HepG2 (cell line): ENCODE data around the gene TSGA10IP. TPM values are rescaled to one million over a fixed set of nuclear protein-coding genes. Genes with fewer than 3 reads are reported as not detected.

Experiments used
- ATAC-seq: fragments of 200-7000 bp; cut with Tn5 transposase; 3 replicates; pipeline ENCODE4 v1.9.1; 2020; ENCODE audit warnings: mild to moderate bottlenecking, moderate library complexity
- BruUV-seq: library from RNA; stranded (reverse); fragments of 400-500 nt; replicated peaks from 2 replicates; lab custom pipeline; 2021; lab: Mats Ljungman, UMichigan
- CTCF ChIA-PET: fragments of 300-600 bp; formaldehyde crosslinking; extraction: SDS; loops from one replicate; lab custom pipeline; 2021; ENCODE audit warnings: low total read pairs, inconsistent platforms, low intra/inter-chr PET ratio; lab: Yijun Ruan, JAX
- POLR2A ChIA-PET: fragments of 350-600 bp; sonication (Branson Sonifier 250); formaldehyde crosslinking; loops from one replicate; lab custom pipeline; 2020; ENCODE audit warnings: antibody characterized with exemption, inconsistent platforms; lab: Yijun Ruan, JAX
- DNase-seq: peaks from one replicate; pipeline ENCODE4 v3.0.0-alpha.2; 2015; ENCODE audit warnings: low spot score
- FAIRE-seq: peaks from 3 replicates; lab custom pipeline; 2011; peaks lifted over from hg19 to GRCh38; lab: Jason Lieb, UNC
- H2AFZ ChIP-seq: one replicate; pipeline ENCODE4 v1.6.1; 2011; ENCODE audit warnings: low read length, inconsistent platforms
- H3K27ac ChIP-seq: fragments of 300-600 bp; 3 replicates; pipeline ENCODE4 v1.8.0; 2011; ENCODE audit warnings: mixed run types, mild to moderate bottlenecking, mixed read lengths, low read length, inconsistent platforms; ENCODE audit not compliant: insufficient read depth; ENCODE audit errors: extremely low read length
- H3K27me3 ChIP-seq, 2 experiments: fragments of 200-600 bp in 1 of 2; 2 replicates in 1 of 2; 3 replicates in 1 of 2; pipeline versions ENCODE4 v1.6.0 to v1.8.0; 2011; ENCODE audit warnings: low read length in 2 of 2, mild to moderate bottlenecking in 2 of 2, moderate library complexity in 2 of 2, inconsistent platforms in 1 of 2; ENCODE audit not compliant: insufficient read depth in 2 of 2, control insufficient read depth in 1 of 2
- H3K36me3 ChIP-seq, 2 experiments: fragments of 200-600 bp in 1 of 2; replicated peaks in 1 of 2; 2 replicates in 1 of 2; 3 replicates in 1 of 2; pipeline versions ENCODE4 v1.5.1 to v1.8.0; 2011; ENCODE audit warnings: low read length in 2 of 2, inconsistent platforms in 1 of 2; ENCODE audit not compliant: insufficient read depth in 2 of 2, control insufficient read depth in 1 of 2
- H3K4me1 ChIP-seq: 2 replicates; pipeline ENCODE4 v1.5.1; 2012; ENCODE audit warnings: low read length, inconsistent platforms; ENCODE audit not compliant: insufficient read depth
- H3K4me2 ChIP-seq: 2 replicates; pipeline ENCODE4 v1.6.0; 2011; ENCODE audit warnings: low read depth, low read length, inconsistent platforms
- H3K4me3 ChIP-seq, 3 experiments: fragments of 200-600 bp in 1 of 3; sonication (generic), shearing (Covaris generic) in 1 of 3; replicated peaks in 1 of 3; 2 replicates each; pipeline ENCODE4 v1.5.1; 2011 to 2016; ENCODE audit warnings: low read length in 3 of 3, inconsistent platforms in 2 of 3, low read depth in 2 of 3, mild to moderate bottlenecking in 2 of 3, control low read depth in 1 of 3, mixed read lengths in 1 of 3; ENCODE audit not compliant: insufficient read depth in 1 of 3
- H3K79me2 ChIP-seq: one replicate; pipeline ENCODE4 v1.6.1; 2011; ENCODE audit warnings: low read length, inconsistent platforms; ENCODE audit not compliant: insufficient read depth
- H3K9ac ChIP-seq: 2 replicates; pipeline ENCODE4 v1.6.0; 2011; ENCODE audit warnings: mild to moderate bottlenecking, low read depth, low read length, inconsistent platforms; ENCODE audit not compliant: insufficient read depth
- H3K9me3 ChIP-seq: 2 replicates; pipeline ENCODE4 v1.5.1; 2012; ENCODE audit warnings: mild to moderate bottlenecking, low read length
- H4K20me1 ChIP-seq: 2 replicates; pipeline ENCODE4 v1.6.0; 2011; ENCODE audit warnings: inconsistent platforms, mild to moderate bottlenecking, low read length, moderate library complexity; ENCODE audit not compliant: insufficient read depth
- AGO2 ChIP-seq: fragments of 200-400 bp; formaldehyde crosslinking; optimal IDR thresholded peaks from 2 replicates; pipeline ENCODE3; 2017; ENCODE audit warnings: mild to moderate bottlenecking, low read depth, low read length, moderate library complexity
- CBX5 ChIP-seq: sonication (generic); formaldehyde crosslinking; IDR thresholded peaks from 2 replicates; pipeline ENCODE4 v1.4.0; 2020; ENCODE audit warnings: missing genetic modification reagents, borderline replicate concordance
- CENPT ChIP-seq: sonication (generic); formaldehyde crosslinking; IDR thresholded peaks from 2 replicates; pipeline ENCODE4 v1.8.0; 2022; ENCODE audit warnings: low read depth, mild to moderate bottlenecking, moderate library complexity, missing genetic modification reagents
- HCFC1 ChIP-seq: fragments of 150-350 bp; IDR thresholded peaks from 2 replicates; pipeline ENCODE4 v1.6.1; 2014; ENCODE audit warnings: low read depth, low read length
- KAT8 ChIP-seq: IDR thresholded peaks from 2 replicates; pipeline ENCODE4 v1.6.1; 2016; ENCODE audit warnings: missing genetic modification reagents, missing compliant biosample characterization
- MAFG ChIP-seq: sonication (generic); formaldehyde crosslinking; IDR thresholded peaks from 2 replicates; pipeline ENCODE4 v1.5.1; 2020; ENCODE audit warnings: mild to moderate bottlenecking, missing genetic modification reagents
- NCOA5 ChIP-seq: sonication (generic); formaldehyde crosslinking; IDR thresholded peaks from 2 replicates; pipeline ENCODE4 v1.4.0; 2020; ENCODE audit warnings: missing genetic modification reagents
- NFIB ChIP-seq: sonication (generic); formaldehyde crosslinking; IDR thresholded peaks from 2 replicates; pipeline ENCODE4 v1.9.0; 2021; ENCODE audit warnings: missing genetic modification reagents, mild to moderate bottlenecking, borderline replicate concordance
- PLRG1 ChIP-seq: fragments of 450-650 bp; conservative IDR thresholded peaks from 2 replicates; pipeline ENCODE4 v1.6.1; 2016
- RBAK ChIP-seq: sonication (generic); formaldehyde crosslinking; IDR thresholded peaks from 2 replicates; pipeline ENCODE4 v1.5.1; 2020; ENCODE audit warnings: mild to moderate bottlenecking, missing genetic modification reagents
- SRSF9 ChIP-seq: fragments of 200-400 bp; formaldehyde crosslinking; IDR thresholded peaks from 2 replicates; pipeline ENCODE4 v1.6.1; 2018; ENCODE audit warnings: borderline replicate concordance, mild to moderate bottlenecking, low read depth, low read length; ENCODE audit not compliant: insufficient read depth, poor library complexity, severe bottlenecking
- TBX2 ChIP-seq: sonication (generic); formaldehyde crosslinking; IDR thresholded peaks from 2 replicates; pipeline ENCODE4 v1.5.0; 2020; ENCODE audit warnings: missing genetic modification reagents, mild to moderate bottlenecking, borderline replicate concordance
- TGIF2 ChIP-seq: IDR thresholded peaks from 2 replicates; pipeline ENCODE4 v1.6.1; 2016; ENCODE audit warnings: control low read depth, missing compliant biosample characterization
- ZNF282 ChIP-seq: fragments of 450-650 bp; IDR thresholded peaks from 2 replicates; pipeline ENCODE4 v1.6.1; 2018; ENCODE audit not compliant: partially characterized antibody
- ZNF296 ChIP-seq: sonication (generic); formaldehyde crosslinking; conservative IDR thresholded peaks from 2 replicates; pipeline ENCODE4 v1.5.0; 2020; ENCODE audit warnings: mild to moderate bottlenecking, missing genetic modification reagents
- ZNF574 ChIP-seq: sonication (generic); formaldehyde crosslinking; IDR thresholded peaks from 2 replicates; pipeline ENCODE4 v1.4.0; 2020; ENCODE audit warnings: missing genetic modification reagents
- ZNF614 ChIP-seq: IDR thresholded peaks from 2 replicates; pipeline ENCODE4 v1.6.1; 2018; ENCODE audit warnings: missing biosample characterization, missing genetic modification reagents, inconsistent platforms, borderline replicate concordance
- ZNF749 ChIP-seq: sonication (generic); formaldehyde crosslinking; IDR thresholded peaks from 2 replicates; pipeline ENCODE4 v1.8.0; 2022; ENCODE audit warnings: mild to moderate bottlenecking, missing genetic modification reagents, moderate library complexity, borderline replicate concordance
- ZNF75D ChIP-seq: sonication (generic); formaldehyde crosslinking; IDR thresholded peaks from 2 replicates; pipeline ENCODE4 v1.8.1; 2023; ENCODE audit warnings: missing genetic modification reagents, mild to moderate bottlenecking, borderline replicate concordance
- ZNF775 ChIP-seq: sonication (generic); formaldehyde crosslinking; IDR thresholded peaks from 2 replicates; pipeline ENCODE4 v1.4.0; 2020; ENCODE audit warnings: missing genetic modification reagents, mild to moderate bottlenecking, moderate library complexity, borderline replicate concordance
- ZNF839 ChIP-seq: sonication (generic); formaldehyde crosslinking; IDR thresholded peaks from 2 replicates; pipeline ENCODE4 v1.4.0; 2020; ENCODE audit warnings: missing genetic modification reagents, mild to moderate bottlenecking, borderline replicate concordance
- WGBS: methylation state at CpG from one replicate; pipeline ENCODE4 v1.1.6; 2017; ENCODE audit warnings: low lambda C conversion rate; 5-methylcytosine and 5-hydroxymethylcytosine counted together
- in situ Hi-C: cut with HindIII; loops from 2 replicates; pipeline ENCODE4 v1.10.0; 2017; ENCODE audit warnings: low pct_unique_long_range_greater_than_20kb; ENCODE audit not compliant: extremely low pct_ligation_motif_present
- intact Hi-C: fragments of 100-400 bp; cut with micrococcal nuclease; formaldehyde crosslinking; loops from one replicate; pipeline ENCODE4 v1.10.0; 2022; ENCODE audit not compliant: unreplicated experiment
- polyA plus RNA-seq, 8 experiments: library from polyadenylated mRNA; depleted of rRNA in 3 of 8; stranded (reverse) in 7 of 8; unstranded in 1 of 8; fragments of >200 nt; fragmentation: Illumina TruSeq in 4 of 8; extraction: Trizol in 4 of 8; gene quantifications; 2 replicates each; pipeline versions ENCODE4 v1.2.1 to v1.2.3, GENCODE V29; 2011 to 2016; ENCODE audit warnings: low read depth in 4 of 8, missing spikeins in 1 of 8, mixed read lengths in 1 of 8; ENCODE audit not compliant: insufficient read depth in 1 of 8
- total RNA-seq, 5 experiments: library from RNA; depleted of rRNA; stranded (reverse); fragments of >200 nt; fragmentation: Illumina TruSeq; extraction: Trizol; gene quantifications; 2 replicates each; pipeline ENCODE4 v1.2.3, GENCODE V29; 2016; ENCODE audit warnings: low read depth in 1 of 5

TSGA10IP gene
- total and polyA plus RNA-seq, 2 of the 13 experiments (the other 11 are each of a cell fraction or from before 2014, with no cell fraction given), result not detected

DNA sequence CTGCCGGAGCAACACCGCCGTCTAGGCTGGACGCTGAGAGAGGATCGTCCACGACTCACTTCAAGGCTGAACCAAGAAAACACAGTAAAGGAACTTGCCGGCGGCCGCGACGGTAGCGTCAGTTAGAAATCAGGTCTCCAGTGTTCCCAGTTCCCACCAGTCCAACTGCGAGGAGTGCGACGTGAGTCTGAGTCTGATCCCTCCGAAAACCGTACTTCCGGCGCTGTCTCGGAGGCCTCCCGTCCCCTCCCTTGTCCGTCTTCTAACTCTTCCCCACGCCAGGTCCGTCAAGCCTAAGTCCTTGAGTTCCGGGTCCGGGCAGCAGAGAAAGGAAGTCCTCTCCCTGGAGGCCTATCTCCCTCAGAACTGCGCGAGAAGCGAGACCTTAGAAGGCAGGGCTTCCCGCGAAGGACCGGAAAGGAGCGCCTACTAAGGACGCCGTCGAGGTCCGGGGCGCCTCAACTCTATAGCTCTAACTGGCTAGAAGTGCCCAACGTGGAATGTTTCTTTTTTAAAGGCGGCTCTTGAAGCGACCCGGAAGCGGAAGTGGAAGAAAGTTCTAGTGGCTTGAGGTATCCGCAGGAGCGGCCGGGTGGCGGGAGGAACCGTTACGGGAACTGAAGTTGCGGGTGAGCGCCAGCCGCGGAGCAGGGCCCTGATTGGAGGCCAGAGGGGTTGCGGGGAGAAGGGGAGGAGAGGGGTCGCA lies 56.8 kb downstream of the TSGA10IP start, which contains the start of the genes BANF1 and EIF1AD:
Gene BANF1, plus strand, starts transcription at position 562 of the 706 bp plus-strand sequence. CDS start 748 bp downstream, outside the sequence.
Gene EIF1AD, minus strand, starts transcription at position 216 of the 706 bp plus-strand sequence. CDS start 1,768 bp downstream, outside the sequence.
- Histone ChIP-seq H3K79me2 (peaks cover 33% of the 10 kb centered on the region), H3K4me3 (peak within 1 kb of the TSS; percentile 81 to 92 (median 88)), H3K9me3 (no peaks in the 10 kb centered on the region), H3K27me3 (no peaks in the 10 kb centered on the region; a peak in 1 of 5 replicates), H4K20me1 (no peaks in the 10 kb centered on the region), H2AFZ (peak within 1 kb of the TSS; percentile 60), H3K36me3 (peaks cover 16 to 39% of the 10 kb centered on the region in 2 experiments), H3K4me2 (peak within 1 kb of the TSS; percentile 89), H3K4me1 (peaks cover 35% of the 10 kb centered on the region), H3K9ac (peak within 1 kb of the TSS; percentile 92), H3K27ac (peak within 1 kb of the TSS; percentile 94)
- in situ Hi-C loops, result no loop called here
- intact Hi-C loops, result loop anchor here (1.0 kb wide), 1 partner anchor 50 kb away; the partner anchor contains the start of gene SF3B2
- ChIA-PET CTCF (interaction anchor here (1.5 kb wide), 1 partner anchor 13 kb away, joined by 4 read pairs; no protein-coding TSS in a partner anchor), POLR2A (interaction anchor here (0.8 to 1.8 kb wide), 13 partner anchors 10 to 310 kb away, joined by 3 to 18 read pairs (median 5); partner anchors contain the start of genes CATSPER1, CCDC85B, CFL1 and CST6)
- 2% methylated on average over 40 of the region's 55 CpGs for WGBS
- DNase-seq (peak; percentile 96), FAIRE-seq (peak; percentile 89), ATAC-seq (peak; percentile 85)
- BruUV-seq, result no TSS peak
- TF ChIP-seq MAFG (CRISPR knock-in tag) (no peak), SRSF9 (no peak), ZNF574 (CRISPR knock-in tag) (peak; percentile 98), PLRG1 (no peak), NCOA5 (no peak), ZNF282 (no peak), ZNF75D (no peak), AGO2 (no peak), CENPT (no peak), HCFC1 (peak; percentile 78), CBX5 (CRISPR knock-in tag) (peak; percentile 87; the same call in 1 of the 2 replicates), ZNF296 (CRISPR knock-in tag) (no peak), ZNF749 (CRISPR knock-in tag) (peak; percentile 81; the same call in 1 of the 2 replicates), RBAK (CRISPR knock-in tag) (no peak), ZNF839 (peak; percentile 98), ZNF775 (CRISPR knock-in tag) (peak; percentile 79; the same call in 1 of the 2 replicates), KAT8 (CRISPR knock-in tag) (peak; percentile 99), NFIB (no peak), ZNF614 (CRISPR knock-in tag) (peak; percentile 97), TBX2 (CRISPR knock-in tag) (peak; percentile 70; the same call in 1 of the 2 replicates), TGIF2 (CRISPR knock-in tag) (peak; percentile 98)
